AG09319 (cell line): ENCODE measurements around the gene GALNS.

Experiments
- DNase-seq: peaks from one replicate; pipeline ENCODE4 v3.0.0-alpha.2; 2010; ENCODE audit warnings: low read depth; ENCODE audit errors: extremely low read depth
- TF ChIP-seq, protein P1 (sequence below): IDR thresholded peaks from 2 replicates; pipeline ENCODE4 v1.5.1; 2011; ENCODE audit warnings: low read depth, mild to moderate bottlenecking, inconsistent platforms, low read length, moderate library complexity

GALNS gene

DNA sequence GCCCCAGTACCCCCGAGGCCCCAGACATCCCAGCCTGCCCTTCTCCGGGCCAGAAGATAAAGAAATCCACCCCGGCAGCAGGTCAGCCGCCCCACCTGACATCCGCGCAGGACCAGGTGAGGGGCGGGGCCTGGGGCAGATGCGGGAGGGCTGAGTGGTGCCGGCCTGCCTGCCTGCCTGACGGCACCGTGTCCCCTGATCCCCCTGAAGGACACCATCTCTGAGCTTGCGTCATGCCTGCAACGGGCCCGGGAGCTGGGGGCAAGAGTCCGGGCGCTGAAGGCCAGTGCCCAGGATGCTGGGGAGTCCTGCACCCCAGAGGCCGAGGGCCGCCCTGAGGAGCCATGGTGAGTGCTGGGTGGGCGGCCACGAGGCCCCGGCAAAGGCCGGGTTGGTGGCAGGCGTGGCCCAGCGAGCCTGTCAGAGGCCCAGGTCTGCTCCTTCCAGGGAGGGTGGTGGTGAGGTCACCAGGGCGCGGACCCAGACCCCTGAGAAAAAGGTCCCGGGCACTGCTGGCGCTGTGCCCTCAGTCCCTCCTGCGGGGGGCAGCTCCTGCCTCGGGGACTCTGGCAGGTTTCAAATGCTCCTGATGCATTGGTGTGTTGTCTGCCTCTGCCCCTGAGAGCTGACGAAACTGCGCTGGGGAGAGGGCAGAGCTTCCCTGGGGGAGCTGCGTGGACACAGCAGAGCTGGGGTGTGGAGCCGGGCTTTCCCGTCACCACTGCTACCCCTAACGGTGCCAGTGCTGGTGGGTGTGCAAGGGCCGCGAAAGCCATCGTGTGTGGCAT lies 52.0 kb downstream of the GALNS start:
- DNase-seq, result no peak
- TF ChIP-seq, protein P1, sequence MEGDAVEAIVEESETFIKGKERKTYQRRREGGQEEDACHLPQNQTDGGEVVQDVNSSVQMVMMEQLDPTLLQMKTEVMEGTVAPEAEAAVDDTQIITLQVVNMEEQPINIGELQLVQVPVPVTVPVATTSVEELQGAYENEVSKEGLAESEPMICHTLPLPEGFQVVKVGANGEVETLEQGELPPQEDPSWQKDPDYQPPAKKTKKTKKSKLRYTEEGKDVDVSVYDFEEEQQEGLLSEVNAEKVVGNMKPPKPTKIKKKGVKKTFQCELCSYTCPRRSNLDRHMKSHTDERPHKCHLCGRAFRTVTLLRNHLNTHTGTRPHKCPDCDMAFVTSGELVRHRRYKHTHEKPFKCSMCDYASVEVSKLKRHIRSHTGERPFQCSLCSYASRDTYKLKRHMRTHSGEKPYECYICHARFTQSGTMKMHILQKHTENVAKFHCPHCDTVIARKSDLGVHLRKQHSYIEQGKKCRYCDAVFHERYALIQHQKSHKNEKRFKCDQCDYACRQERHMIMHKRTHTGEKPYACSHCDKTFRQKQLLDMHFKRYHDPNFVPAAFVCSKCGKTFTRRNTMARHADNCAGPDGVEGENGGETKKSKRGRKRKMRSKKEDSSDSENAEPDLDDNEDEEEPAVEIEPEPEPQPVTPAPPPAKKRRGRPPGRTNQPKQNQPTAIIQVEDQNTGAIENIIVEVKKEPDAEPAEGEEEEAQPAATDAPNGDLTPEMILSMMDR, result no peak

DNA sequence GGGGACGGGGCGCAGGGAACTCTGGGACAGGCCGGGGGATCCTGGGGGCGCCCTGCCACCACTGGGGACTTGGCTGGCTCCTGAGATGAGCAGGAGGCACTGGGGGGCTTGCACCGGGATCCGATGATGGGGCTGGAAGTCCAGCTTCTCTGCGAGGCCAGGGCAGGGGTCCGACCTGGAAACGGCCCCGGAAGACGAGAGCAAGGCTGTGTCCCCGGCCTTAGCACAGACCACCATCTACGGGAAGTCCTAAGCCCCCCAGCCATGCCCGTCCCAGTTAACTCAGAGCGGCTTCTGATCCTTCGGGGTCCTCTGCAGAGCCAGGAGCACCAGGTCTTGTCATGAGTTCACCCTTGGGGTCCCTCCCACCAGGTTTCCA lies 52.6 kb downstream of the GALNS start:
- DNase-seq, result no peak
- TF ChIP-seq, protein P1, result no peak

DNA sequence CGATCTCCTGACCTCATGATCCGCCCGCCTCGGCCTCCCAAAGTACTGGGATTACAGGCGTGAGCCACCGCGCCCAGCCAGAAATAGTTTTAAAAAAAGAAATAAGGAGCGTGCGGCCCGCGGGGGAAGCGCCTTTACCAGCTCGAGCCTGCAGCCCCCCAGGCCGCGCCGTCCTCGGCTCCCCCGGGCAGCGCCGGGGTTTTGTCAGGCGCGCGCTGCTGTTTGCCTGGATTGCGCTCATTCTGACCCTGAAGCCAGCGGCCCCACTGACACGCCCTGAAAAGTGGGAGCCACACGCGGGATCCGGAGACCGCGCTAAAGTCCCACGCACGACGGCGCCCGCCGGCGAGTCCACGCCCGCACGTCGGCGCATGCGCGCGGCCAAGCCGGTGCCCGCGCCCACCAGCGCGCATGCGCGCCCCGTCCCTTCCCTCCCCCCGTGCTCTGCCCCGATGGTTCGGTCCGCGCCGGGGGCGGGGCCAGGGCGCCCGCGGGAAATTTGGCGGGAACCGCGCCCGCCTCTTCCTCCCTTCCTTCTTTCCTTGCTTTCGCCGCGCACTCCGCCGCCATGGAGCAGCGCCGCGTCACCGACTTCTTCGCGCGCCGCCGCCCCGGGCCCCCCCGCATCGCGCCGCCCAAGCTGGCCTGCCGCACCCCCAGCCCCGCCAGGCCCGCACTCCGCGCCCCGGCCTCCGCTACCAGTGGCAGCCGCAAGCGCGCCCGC lies 53.3 kb downstream of the GALNS start, which contains the start of gene CDT1:
CDT1 (plus strand) TSS at position 526 of the 724 bp plus-strand sequence; CDS start at position 569, 43 bp downstream.
- peak; percentile 47 for DNase-seq
- TF ChIP-seq, protein P1, result no peak

DNA sequence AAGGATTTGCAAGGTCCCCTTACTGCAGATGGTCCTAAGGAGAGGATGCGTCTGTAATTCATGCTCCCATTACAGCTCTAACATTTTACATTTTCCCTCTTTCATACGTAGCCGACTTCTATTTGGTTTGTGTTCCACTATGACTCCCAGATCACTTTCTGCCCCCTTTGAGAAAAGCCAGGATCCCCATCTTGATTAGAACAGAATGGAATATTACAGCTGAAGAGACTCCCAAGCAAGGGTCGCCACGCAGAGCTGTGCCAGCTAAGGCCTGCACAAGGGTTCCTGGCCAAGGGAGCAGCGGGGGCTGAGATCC lies 56.5 kb downstream of the GALNS start:
- TF ChIP-seq, protein P1, result no peak
- no peak for DNase-seq

DNA sequence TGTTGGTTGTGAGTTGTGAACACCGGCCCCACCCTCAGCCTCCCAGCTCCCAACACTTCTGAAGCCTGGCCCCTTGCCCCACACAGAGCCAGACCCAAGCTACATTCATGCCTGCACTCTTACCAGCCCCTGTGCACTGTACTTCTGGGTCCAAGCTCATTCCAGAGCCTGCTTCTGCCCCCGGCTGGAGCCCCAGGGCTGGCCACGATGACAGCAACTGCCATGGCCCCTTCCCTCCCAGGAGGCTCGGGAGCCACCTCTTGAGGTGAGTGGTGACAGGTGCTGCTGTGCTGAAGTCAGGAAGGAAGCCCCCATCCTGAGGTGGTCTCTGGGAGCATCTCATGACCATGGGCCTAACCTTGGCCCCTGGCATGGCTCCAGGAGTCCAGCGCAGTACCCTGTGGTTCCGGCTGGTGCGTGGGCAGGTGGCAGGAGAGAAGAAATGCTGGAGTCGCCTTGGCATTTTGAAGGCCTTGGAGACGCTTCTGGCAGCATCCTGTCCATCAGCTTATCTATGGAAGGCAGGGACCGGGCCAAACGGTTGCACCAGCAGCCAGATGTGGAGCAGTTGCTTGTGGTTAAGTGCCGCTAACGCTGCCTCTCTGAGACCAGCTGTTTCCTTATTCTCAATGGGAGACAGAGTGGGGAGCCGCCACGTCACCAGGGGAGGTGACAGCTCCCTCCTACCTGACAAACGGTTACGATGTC lies 57.0 kb downstream of the GALNS start:
- TF ChIP-seq, protein P1, result no peak

DNA sequence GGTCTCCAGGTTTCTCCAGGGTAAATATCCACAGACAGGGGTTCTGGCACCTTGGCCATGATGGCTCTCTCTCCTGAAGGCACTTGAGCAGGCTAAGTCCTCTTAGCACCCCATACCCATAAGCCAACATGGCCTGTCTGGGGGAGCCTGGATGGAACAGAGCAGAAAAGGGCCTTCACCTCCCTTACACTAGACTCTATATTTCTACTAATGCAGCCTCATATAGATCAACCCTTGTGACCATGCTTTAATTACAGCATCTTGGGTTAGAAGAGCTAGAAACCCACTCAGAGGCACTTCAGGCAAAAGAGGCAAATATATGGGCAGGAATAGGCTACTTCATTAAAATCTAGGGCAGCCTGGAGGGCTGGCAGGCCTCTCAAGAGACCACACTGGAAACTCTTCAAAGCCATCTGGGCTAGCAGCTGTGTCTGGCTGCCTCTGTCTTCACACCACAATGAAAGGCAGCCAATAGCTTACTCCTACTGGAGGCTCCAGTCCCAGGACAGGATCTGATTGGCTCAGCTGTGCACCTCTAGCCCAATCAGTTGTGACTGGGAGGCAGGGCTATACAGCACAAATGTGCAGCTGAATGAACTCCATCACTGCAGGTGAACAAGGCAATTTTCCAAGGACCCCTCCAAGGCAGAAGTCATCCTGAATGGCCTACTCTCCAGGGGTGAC lies 57.8 kb downstream of the GALNS start:
- DNase-seq, result no peak
- TF ChIP-seq, protein P1, result no peak

More for the DNA sequence above, 57.0 kb downstream of the GALNS start:
- DNase-seq, result no peak

DNA sequence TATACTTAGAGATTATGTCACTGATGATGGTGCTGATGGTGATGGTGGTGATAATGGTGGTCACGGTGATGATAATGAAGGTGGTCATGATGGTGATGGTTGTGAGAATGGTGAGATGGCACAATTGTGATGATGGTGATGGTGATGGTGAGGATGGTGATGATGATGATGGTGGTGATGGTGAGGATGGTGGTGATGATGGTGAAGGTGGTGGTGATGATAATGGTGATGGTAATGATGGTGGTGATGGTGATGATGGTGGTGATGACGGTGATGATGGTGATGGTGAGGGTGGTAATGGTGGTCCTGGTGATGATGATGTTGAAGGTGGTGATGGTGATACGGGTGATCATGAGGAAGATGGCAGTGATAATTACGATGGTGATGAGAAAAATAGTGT lies 58.7 kb downstream of the GALNS start:
- TF ChIP-seq, protein P1, result no peak
- DNase-seq, result no peak
